ENCODE results near the gene ZNRF3.
A peak's percentile ranks its signal among the peaks of the same experiment; 100 is the strongest.

Gene ZNRF3

GRCh38 chr22:28967969-28968368 lies 84.6 kb downstream of the ZNRF3 start:
- Histone ChIP-seq H4K20me1 (ENCODE audit: insufficient read depth, low read length) (peaks cover 8% of the 10 kb centered on the region), H3K9ac (ENCODE audit: low read length) (no peak overlapping the region), H3K79me2 (ENCODE audit: low read length) (0 out of 2 replicates have a peak, but pooled peaks cover 19% of the 10 kb centered on the region), H3K27ac (ENCODE audit: low read length) (no peak overlapping the region), H3K36me3 (replicated peaks; ENCODE audit: low read depth, low read length) (no peaks in the 10 kb centered on the region), H3K9me3 (ENCODE audit: insufficient read depth, low read length) (no peaks in the 10 kb centered on the region), H3K27me3 (ENCODE audit: low read depth, low read length) (no peaks in the 10 kb centered on the region), H3K4me1 (ENCODE audit: low read length) (no peaks in the 10 kb centered on the region), H2AFZ (ENCODE audit: low read depth, low read length) (no peak overlapping the region), H3K4me2 (ENCODE audit: low read length) (no peak overlapping the region), H3K4me3 (ENCODE audit: low read length) (no peak overlapping the region)
- TF ChIP-seq EZH2phosphoT487 (IDR thresholded peaks at IDR 0.05; ENCODE audit: low read depth) (no peak), CTCF (IDR thresholded peaks at IDR 0.05; ENCODE audit: low read depth, low read length) (no peak)

GRCh38 chr22:28969401-28970168 lies 86.2 kb downstream of the ZNRF3 start:
- Histone ChIP-seq H3K27ac (ENCODE audit: low read length) (no peak overlapping the region), H3K9ac (ENCODE audit: low read length) (no peak overlapping the region), H4K20me1 (ENCODE audit: insufficient read depth, low read length) (no peaks in the 10 kb centered on the region), H3K4me1 (ENCODE audit: low read length) (no peaks in the 10 kb centered on the region), H2AFZ (ENCODE audit: low read depth, low read length) (no peak overlapping the region), H3K36me3 (replicated peaks; ENCODE audit: low read depth, low read length) (no peaks in the 10 kb centered on the region), H3K27me3 (ENCODE audit: low read depth, low read length) (no peaks in the 10 kb centered on the region), H3K4me2 (ENCODE audit: low read length) (no peak overlapping the region), H3K9me3 (ENCODE audit: insufficient read depth, low read length) (no peaks in the 10 kb centered on the region), H3K79me2 (ENCODE audit: low read length) (0 out of 2 replicates have a peak, but pooled peaks cover 13% of the 10 kb centered on the region), H3K4me3 (ENCODE audit: low read length) (no peak overlapping the region)
- no peak for TF ChIP-seq CTCF (IDR thresholded peaks at IDR 0.05; ENCODE audit: low read depth, low read length)
- TF ChIP-seq EZH2phosphoT487 (IDR thresholded peaks at IDR 0.05; ENCODE audit: low read depth): no peak

GRCh38 chr22:28973352-28973751 lies 90.0 kb downstream of the ZNRF3 start:
- peaks cover 27% of the 10 kb centered on the region for H4K20me1 ChIP-seq (ENCODE audit: insufficient read depth, low read length)
- no peak overlapping the region for H3K27ac ChIP-seq (ENCODE audit: low read length)
- peaks cover 32% of the 10 kb centered on the region for H3K79me2 ChIP-seq (ENCODE audit: low read length)
- H3K36me3 ChIP-seq (replicated peaks; ENCODE audit: low read depth, low read length): no peaks in the 10 kb centered on the region
- TF ChIP-seq EZH2phosphoT487 (IDR thresholded peaks at IDR 0.05; ENCODE audit: low read depth): no peak
- no peak overlapping the region for H2AFZ ChIP-seq (ENCODE audit: low read depth, low read length)
- no peak overlapping the region for H3K4me2 ChIP-seq (ENCODE audit: low read length)
- H3K4me3 ChIP-seq (ENCODE audit: low read length): no peak overlapping the region
- H3K9me3 ChIP-seq (ENCODE audit: insufficient read depth, low read length): no peaks in the 10 kb centered on the region
- H3K4me1 ChIP-seq (ENCODE audit: low read length): peaks cover 26% of the 10 kb centered on the region
- H3K27me3 ChIP-seq (ENCODE audit: low read depth, low read length): no peaks in the 10 kb centered on the region
- no peak overlapping the region for H3K9ac ChIP-seq (ENCODE audit: low read length)

- Histone ChIP-seq H3K79me2 (ENCODE audit: low read length) (peaks cover 47% of the 10 kb centered on the region), H3K36me3 (replicated peaks; ENCODE audit: low read depth, low read length) (no peaks in the 10 kb centered on the region)
Measured at GRCh38 chr22:28977060-28977459, 93.7 kb downstream of the ZNRF3 start.

More at GRCh38 chr22:28977060-28977459, 93.7 kb downstream of the ZNRF3 start:
- TF ChIP-seq EZH2phosphoT487 (IDR thresholded peaks at IDR 0.05; ENCODE audit: low read depth) (no peak), CTCF (IDR thresholded peaks at IDR 0.05; ENCODE audit: low read depth, low read length) (no peak)
- H3K4me3 ChIP-seq (ENCODE audit: low read length): peak overlapping the region; percentile 49
- no peak overlapping the region for H2AFZ ChIP-seq (ENCODE audit: low read depth, low read length)
- peaks cover 26% of the 10 kb centered on the region for H3K4me1 ChIP-seq (ENCODE audit: low read length)
- H3K27me3 ChIP-seq (ENCODE audit: low read depth, low read length): no peaks in the 10 kb centered on the region
- peak overlapping the region; percentile 58 for H3K4me2 ChIP-seq (ENCODE audit: low read length)
- H3K27ac ChIP-seq (ENCODE audit: low read length): no peak overlapping the region
- H3K9me3 ChIP-seq (ENCODE audit: insufficient read depth, low read length): no peaks in the 10 kb centered on the region
- peak overlapping the region; percentile 0; the same call in 1 of the 2 replicates for H3K9ac ChIP-seq (ENCODE audit: low read length)
- H4K20me1 ChIP-seq (ENCODE audit: insufficient read depth, low read length): peaks cover 42% of the 10 kb centered on the region
